GM21576 (cell line): ENCODE results near the gene ZNF526.

Experiments
- ATAC-seq: cut with Tn5 transposase; IDR thresholded peaks from one replicate; pipeline ENCODE4 v1.9.1; 2021; ENCODE audit warnings: mild to moderate bottlenecking, moderate library complexity; ENCODE audit not compliant: unreplicated experiment

The ZNF526 gene

GRCh38 chr19:42220751-42221097, 612 bp downstream of the ZNF526 start:
- no peak for ATAC-seq

GRCh38 chr19:42224940-42225717, 5.0 kb downstream of the ZNF526 start:
- ATAC-seq: no peak

GRCh38 chr19:42225718-42226292, 5.7 kb downstream of the ZNF526 start:
- ATAC-seq: no peak

GRCh38 chr19:42226886-42227285, 6.8 kb downstream of the ZNF526 start:
- no peak for ATAC-seq

GRCh38 chr19:42228641-42229040, 8.5 kb downstream of the ZNF526 start:
- ATAC-seq: no peak

GRCh38 chr19:42229301-42229854, 9.3 kb downstream of the ZNF526 start:
- no peak for ATAC-seq

- ATAC-seq: no peak
Measured at GRCh38 chr19:42229855-42230351, 9.8 kb downstream of the ZNF526 start.

GRCh38 chr19:42230571-42230970, 10.5 kb downstream of the ZNF526 start:
- no peak for ATAC-seq

- no peak for ATAC-seq
Measured at GRCh38 chr19:42232435-42232834, 12.3 kb downstream of the ZNF526 start.

GRCh38 chr19:42233106-42233505, 13.0 kb downstream of the ZNF526 start:
- ATAC-seq: no peak

- no peak for ATAC-seq
Measured at GRCh38 chr19:42233678-42234292, 13.7 kb downstream of the ZNF526 start.

GRCh38 chr19:42234364-42234763, 14.3 kb downstream of the ZNF526 start:
- no peak for ATAC-seq

- ATAC-seq: no peak
Measured at GRCh38 chr19:42235181-42235580, 15.1 kb downstream of the ZNF526 start.

- no peak for ATAC-seq
Measured at GRCh38 chr19:42239544-42240220, 19.6 kb downstream of the ZNF526 start.

- no peak for ATAC-seq
Measured at GRCh38 chr19:42241279-42241678, 21.2 kb downstream of the ZNF526 start.

GRCh38 chr19:42242069-42242511, 22.0 kb downstream of the ZNF526 start:
- no peak for ATAC-seq

GRCh38 chr19:42242512-42243409, 22.6 kb downstream of the ZNF526 start, which contains the start of gene GSK3A:
TSS of gene GSK3A (minus strand) at chr19:42242602. CDS start at chr19:42242465, 137 bp downstream.
- ATAC-seq: peak; percentile 57

- ATAC-seq: peak; percentile 30
Measured at GRCh38 chr19:42244347-42245220, 24.5 kb downstream of the ZNF526 start.

GRCh38 chr19:42245231-42245630, 25.1 kb downstream of the ZNF526 start:
- ATAC-seq: no peak
